Parathyroid adenoma (tissue), 2 donors: Measurements from ENCODE around the gene STON1.
"Not testable (repeated sequence)": the region's sequence is repeated elsewhere in the genome, so short reads cannot be mapped to it uniquely, and the experiment has no call there.

Experiments used
- H2AFZ ChIP-seq: fragments of 300-600 bp; sonication (generic); one replicate; pipeline ENCODE4 v1.7.0; 2017; ENCODE audit warnings: antibody characterized with exemption, mild to moderate bottlenecking
- H3K27ac ChIP-seq: fragments of 300-600 bp; sonication (generic); one replicate; pipeline ENCODE4 v1.7.0; 2017
- H3K27me3 ChIP-seq: fragments of 300-600 bp; sonication (generic); one replicate; pipeline ENCODE4 v1.7.0; 2017; ENCODE audit warnings: low read length; ENCODE audit not compliant: control insufficient read depth, insufficient read depth
- H3K36me3 ChIP-seq: fragments of 300-600 bp; sonication (generic); one replicate; pipeline ENCODE4 v1.7.0; 2017; ENCODE audit warnings: low read length; ENCODE audit not compliant: control insufficient read depth, insufficient read depth
- H3K4me1 ChIP-seq: fragments of 300-600 bp; sonication (generic); one replicate; pipeline ENCODE4 v1.7.0; 2017; ENCODE audit warnings: control low read depth
- H3K4me2 ChIP-seq: fragments of 300-600 bp; sonication (generic); one replicate; pipeline ENCODE4 v1.7.0; 2017; ENCODE audit warnings: low read length
- H3K4me3 ChIP-seq: fragments of 300-600 bp; sonication (generic); one replicate; pipeline ENCODE4 v1.7.0; 2017; ENCODE audit warnings: low read depth, low read length
- H3K79me2 ChIP-seq: fragments of 300-600 bp; sonication (generic); one replicate; pipeline ENCODE4 v1.7.0; 2017; ENCODE audit warnings: control low read depth
- H3K9ac ChIP-seq: fragments of 300-600 bp; sonication (generic); one replicate; pipeline ENCODE4 v1.7.0; 2017; ENCODE audit warnings: mild to moderate bottlenecking
- H3K9me3 ChIP-seq: fragments of 300-600 bp; sonication (generic); one replicate; pipeline ENCODE4 v1.7.0; 2017; ENCODE audit warnings: low read length; ENCODE audit not compliant: control insufficient read depth
- CTCF ChIP-seq: fragments of 300-600 bp; sonication (generic); IDR thresholded peaks from one replicate; pipeline ENCODE4 v1.7.0; 2017; ENCODE audit warnings: antibody characterized with exemption, mild to moderate bottlenecking
- donor health status: primary hyperparathyroidism.

STON1 gene

GRCh38 chr2:48607307-48608014, 77.5 kb downstream of the STON1 start:
- no peaks in the 10 kb centered on the region for H3K9me3 ChIP-seq
- TF ChIP-seq CTCF, result no peak
- no peaks in the 10 kb centered on the region for H3K27me3 ChIP-seq
- no peaks in the 10 kb centered on the region for H3K4me1 ChIP-seq
- no peak overlapping the region for H2AFZ ChIP-seq
- no peaks in the 10 kb centered on the region for H3K36me3 ChIP-seq
- no peak overlapping the region for H3K27ac ChIP-seq
- no peaks in the 10 kb centered on the region for H3K79me2 ChIP-seq
- H3K4me2 ChIP-seq, result no peak overlapping the region
- H3K9ac ChIP-seq, result no peak overlapping the region
- no peak overlapping the region for H3K4me3 ChIP-seq

GRCh38 chr2:48613211-48613610, 83.3 kb downstream of the STON1 start:
- Histone ChIP-seq H3K9me3 (no peaks in the 10 kb centered on the region), H3K4me1 (no peaks in the 10 kb centered on the region), H3K27ac (no peak overlapping the region), H3K9ac (no peak overlapping the region), H3K36me3 (no peaks in the 10 kb centered on the region), H3K79me2 (no peaks in the 10 kb centered on the region), H2AFZ (no peak overlapping the region), H3K4me3 (no peak overlapping the region), H3K4me2 (no peak overlapping the region), H3K27me3 (no peaks in the 10 kb centered on the region)
- no peak for TF ChIP-seq CTCF

GRCh38 chr2:48614581-48614980, 84.6 kb downstream of the STON1 start:
- not testable (repeated sequence) for H3K4me1 ChIP-seq, H3K27me3 ChIP-seq, H2AFZ ChIP-seq, H3K9me3 ChIP-seq, H3K27ac ChIP-seq, H3K79me2 ChIP-seq, H3K36me3 ChIP-seq, H3K4me3 ChIP-seq, H3K9ac ChIP-seq, H3K4me2 ChIP-seq

- Histone ChIP-seq H3K9ac (no peak within 1 kb of the TSS), H3K4me3 (no peak within 1 kb of the TSS), H3K79me2 (no peaks in the 10 kb centered on the region), H3K4me2 (no peak within 1 kb of the TSS), H3K27ac (no peak within 1 kb of the TSS), H3K4me1 (no peaks in the 10 kb centered on the region), H3K36me3 (no peaks in the 10 kb centered on the region), H2AFZ (peak within 1 kb of the TSS; percentile 42), H3K27me3 (no peaks in the 10 kb centered on the region), H3K9me3 (no peaks in the 10 kb centered on the region)
- no peak for TF ChIP-seq CTCF
These were observed 87.7 kb downstream of the STON1 start, which contains the start of gene GTF2A1L for GRCh38 chr2:48617618-48618017. Gene GTF2A1L (plus strand): TSS chr2:48617856. CDS start chr2:48617875, 19 bp downstream.

- no peak overlapping the region for H2AFZ ChIP-seq
- H3K4me2 ChIP-seq, result no peak overlapping the region
- H3K27me3 ChIP-seq, result no peaks in the 10 kb centered on the region
- H3K79me2 ChIP-seq, result no peaks in the 10 kb centered on the region
- no peak overlapping the region for H3K9ac ChIP-seq
- no peaks in the 10 kb centered on the region for H3K36me3 ChIP-seq
- no peaks in the 10 kb centered on the region for H3K4me1 ChIP-seq
- no peak overlapping the region for H3K27ac ChIP-seq
- no peak overlapping the region for H3K4me3 ChIP-seq
- TF ChIP-seq CTCF, result no peak
- no peaks in the 10 kb centered on the region for H3K9me3 ChIP-seq
These were observed 89.6 kb downstream of the STON1 start for GRCh38 chr2:48619526-48619925.
